Activated T-helper 1 cell treated with Interleukin-2 at 50 U/mL for 16 hours (primary cell): ENCODE data around the gene CUBN.

Source experiments
- DNase-seq: peaks from one replicate; pipeline ENCODE4 v3.0.0-alpha.2; 2020; ENCODE audit warnings: low read depth

CUBN gene

GRCh38 chr10:17041626-17042520, 87.7 kb downstream of the CUBN start:
- no peak for DNase-seq

GRCh38 chr10:17038627-17039026, 91.0 kb downstream of the CUBN start:
- DNase-seq: no peak

- DNase-seq: no peak
Observed at GRCh38 chr10:17037910-17038309, 91.7 kb downstream of the CUBN start.

- DNase-seq: no peak
Observed at GRCh38 chr10:17035446-17035845, 94.2 kb downstream of the CUBN start.

GRCh38 chr10:17033529-17034260, 95.9 kb downstream of the CUBN start:
- DNase-seq: no peak

- DNase-seq: no peak
Observed at GRCh38 chr10:17031637-17032635, 97.7 kb downstream of the CUBN start.

GRCh38 chr10:17029581-17030271, 99.9 kb downstream of the CUBN start:
- DNase-seq: peak; percentile 60

GRCh38 chr10:17029239-17029580, 100.4 kb downstream of the CUBN start:
- DNase-seq: no peak

GRCh38 chr10:17028798-17029197, 100.8 kb downstream of the CUBN start:
- no peak for DNase-seq

GRCh38 chr10:17026686-17027485, 102.7 kb downstream of the CUBN start:
- peak; percentile 42 for DNase-seq

GRCh38 chr10:17025444-17026295, 103.9 kb downstream of the CUBN start:
- DNase-seq: peak; percentile 29

- DNase-seq: no peak
Observed at GRCh38 chr10:17024461-17024860, 105.2 kb downstream of the CUBN start.

- peak; percentile 54 for DNase-seq
Observed at GRCh38 chr10:17023386-17024298, 106.0 kb downstream of the CUBN start.

GRCh38 chr10:17022896-17023295, 106.7 kb downstream of the CUBN start:
- no peak for DNase-seq

- no peak for DNase-seq
Observed at GRCh38 chr10:17022466-17022825, 107.2 kb downstream of the CUBN start.

GRCh38 chr10:17021656-17022465, 107.8 kb downstream of the CUBN start:
- DNase-seq: no peak

GRCh38 chr10:17019696-17020095, 109.9 kb downstream of the CUBN start:
- no peak for DNase-seq
